Measurements from ENCODE around the gene COL25A1. TPM values are rescaled to one million over a fixed set of nuclear protein-coding genes. Genes with fewer than 3 reads are reported as not detected.
"Not testable (repeated sequence)": the region's sequence is repeated elsewhere in the genome, so short reads cannot be mapped to it uniquely, and the experiment has no call there.

Gene COL25A1
- total RNA-seq, 2 experiments from 2014 or later, result not detected

GRCh38 chr4:108888769-108889168 is 413.7 kb downstream of the COL25A1 start:
- DNase-seq, result no peak
- intact Hi-C loops (cut with micrococcal nuclease), result no loop called here
- Mint-ChIP-seq H3K27me3 (peaks cover 3% of the 10 kb centered on the region), H3K4me1 (ENCODE audit: low read depth) (no peaks in the 10 kb centered on the region), H3K4me3 (no peak overlapping the region), H3K27ac (no peak overlapping the region), H3K9me3 (no peaks in the 10 kb centered on the region), H3K36me3 (no peaks in the 10 kb centered on the region)
- CTCF ChIA-PET, result no interaction called here
- POLR2A ChIA-PET, result no interaction called here

GRCh38 chr4:108887034-108887433 is 415.4 kb downstream of the COL25A1 start:
- H3K27me3 Mint-ChIP-seq, result peaks cover 3% of the 10 kb centered on the region
- ChIA-PET CTCF (no interaction called here), POLR2A (no interaction called here)
- H3K4me3 Mint-ChIP-seq, result no peak overlapping the region
- H3K4me1 Mint-ChIP-seq (ENCODE audit: low read depth), result no peaks in the 10 kb centered on the region
- H3K36me3 Mint-ChIP-seq, result no peaks in the 10 kb centered on the region
- H3K9me3 Mint-ChIP-seq, result no peaks in the 10 kb centered on the region
- no peak overlapping the region for H3K27ac Mint-ChIP-seq
- intact Hi-C loops (cut with micrococcal nuclease), result no loop called here
- no peak for DNase-seq

- H3K4me3 Mint-ChIP-seq, result no peak overlapping the region
- no peak overlapping the region for H3K27ac Mint-ChIP-seq
- CTCF ChIA-PET, result no interaction called here
- no peak for DNase-seq
- no peaks in the 10 kb centered on the region for H3K9me3 Mint-ChIP-seq
- peaks cover 5% of the 10 kb centered on the region for H3K27me3 Mint-ChIP-seq
- intact Hi-C loops (cut with micrococcal nuclease), result no loop called here
- POLR2A ChIA-PET, result no interaction called here
- no peaks in the 10 kb centered on the region for H3K36me3 Mint-ChIP-seq
- H3K4me1 Mint-ChIP-seq (ENCODE audit: low read depth), result no peaks in the 10 kb centered on the region
Measured at GRCh38 chr4:108885211-108885610, 417.2 kb downstream of the COL25A1 start.

GRCh38 chr4:108884596-108884995 is 417.9 kb downstream of the COL25A1 start:
- Mint-ChIP-seq H3K4me1 (ENCODE audit: low read depth) (no peaks in the 10 kb centered on the region), H3K36me3 (no peaks in the 10 kb centered on the region), H3K27ac (no peak overlapping the region), H3K9me3 (no peaks in the 10 kb centered on the region), H3K27me3 (peaks cover 3% of the 10 kb centered on the region), H3K4me3 (no peak overlapping the region)
- intact Hi-C loops (cut with micrococcal nuclease), result no loop called here
- ChIA-PET POLR2A (no interaction called here), CTCF (no interaction called here)
- DNase-seq, result no peak

- no peaks in the 10 kb centered on the region for H3K4me1 Mint-ChIP-seq (ENCODE audit: low read depth)
- no peak overlapping the region for H3K27ac Mint-ChIP-seq
- H3K27me3 Mint-ChIP-seq, result peaks cover 3% of the 10 kb centered on the region
- no peak overlapping the region for H3K4me3 Mint-ChIP-seq
- ChIA-PET CTCF (no interaction called here), POLR2A (no interaction called here)
- H3K36me3 Mint-ChIP-seq, result no peaks in the 10 kb centered on the region
- no peak for DNase-seq
- intact Hi-C loops (cut with micrococcal nuclease), result no loop called here
- H3K9me3 Mint-ChIP-seq, result no peaks in the 10 kb centered on the region
Measured at GRCh38 chr4:108881986-108882385, 420.5 kb downstream of the COL25A1 start.

- ChIA-PET CTCF (no interaction called here), POLR2A (no interaction called here)
- no peaks in the 10 kb centered on the region for H3K9me3 Mint-ChIP-seq
- peaks cover 3% of the 10 kb centered on the region for H3K27me3 Mint-ChIP-seq
- no peak for DNase-seq
- intact Hi-C loops (cut with micrococcal nuclease), result no loop called here
- H3K4me3 Mint-ChIP-seq, result no peak overlapping the region
- H3K36me3 Mint-ChIP-seq, result no peaks in the 10 kb centered on the region
- no peaks in the 10 kb centered on the region for H3K4me1 Mint-ChIP-seq (ENCODE audit: low read depth)
- H3K27ac Mint-ChIP-seq, result no peak overlapping the region
Measured at GRCh38 chr4:108881190-108881589, 421.3 kb downstream of the COL25A1 start.

- POLR2A ChIA-PET, result no interaction called here
Measured at GRCh38 chr4:108878806-108879205, 423.7 kb downstream of the COL25A1 start.

GRCh38 chr4:108877821-108878220 is 424.6 kb downstream of the COL25A1 start:
- peaks cover 5% of the 10 kb centered on the region for H3K27me3 Mint-ChIP-seq
- no peaks in the 10 kb centered on the region for H3K36me3 Mint-ChIP-seq
- CTCF ChIA-PET, result no interaction called here
- intact Hi-C loops (cut with micrococcal nuclease), result no loop called here
- H3K4me1 Mint-ChIP-seq (ENCODE audit: low read depth), result no peaks in the 10 kb centered on the region
- POLR2A ChIA-PET, result interaction anchor here (0.6 kb wide), 1 partner anchor 250 kb away, joined by 3 read pairs; no protein-coding TSS in a partner anchor
- no peak overlapping the region for H3K4me3 Mint-ChIP-seq
- no peak for DNase-seq
- no peak overlapping the region for H3K27ac Mint-ChIP-seq
- H3K9me3 Mint-ChIP-seq, result no peaks in the 10 kb centered on the region

More at GRCh38 chr4:108878806-108879205, 423.7 kb downstream of the COL25A1 start:
- no peak overlapping the region for H3K27ac Mint-ChIP-seq
- intact Hi-C loops (cut with micrococcal nuclease), result no loop called here
- H3K27me3 Mint-ChIP-seq, result peaks cover 3% of the 10 kb centered on the region
- H3K9me3 Mint-ChIP-seq, result no peaks in the 10 kb centered on the region
- DNase-seq, result no peak
- CTCF ChIA-PET, result no interaction called here
- no peak overlapping the region for H3K4me3 Mint-ChIP-seq
- H3K36me3 Mint-ChIP-seq, result no peaks in the 10 kb centered on the region
- no peaks in the 10 kb centered on the region for H3K4me1 Mint-ChIP-seq (ENCODE audit: low read depth)

- Mint-ChIP-seq H3K36me3 (no peaks in the 10 kb centered on the region), H3K27ac (no peak overlapping the region), H3K4me3 (no peak overlapping the region), H3K4me1 (ENCODE audit: low read depth) (no peaks in the 10 kb centered on the region), H3K27me3 (peaks cover 2% of the 10 kb centered on the region), H3K9me3 (no peaks in the 10 kb centered on the region)
- no peak for DNase-seq
- ChIA-PET CTCF (no interaction called here), POLR2A (no interaction called here)
- intact Hi-C loops (cut with micrococcal nuclease), result no loop called here
Measured at GRCh38 chr4:108874806-108875205, 427.7 kb downstream of the COL25A1 start.

GRCh38 chr4:108869970-108870369 is 432.5 kb downstream of the COL25A1 start:
- CTCF ChIA-PET; H3K27ac Mint-ChIP-seq; POLR2A ChIA-PET; H3K4me3 Mint-ChIP-seq; H3K27me3 Mint-ChIP-seq; intact Hi-C loops (cut with micrococcal nuclease); H3K4me1 Mint-ChIP-seq (ENCODE audit: low read depth); H3K9me3 Mint-ChIP-seq; DNase-seq; H3K36me3 Mint-ChIP-seq: not testable (repeated sequence)

- Mint-ChIP-seq H3K36me3 (peaks cover 1% of the 10 kb centered on the region), H3K9me3 (no peaks in the 10 kb centered on the region), H3K4me3 (no peak overlapping the region), H3K27me3 (peaks cover 5% of the 10 kb centered on the region), H3K4me1 (ENCODE audit: low read depth) (no peaks in the 10 kb centered on the region), H3K27ac (no peak overlapping the region)
- POLR2A ChIA-PET, result no interaction called here
- CTCF ChIA-PET, result no interaction called here
- DNase-seq, result no peak
- intact Hi-C loops (cut with micrococcal nuclease), result no loop called here
Measured at GRCh38 chr4:108868606-108869227, 433.7 kb downstream of the COL25A1 start.

- no peak overlapping the region for H3K4me3 Mint-ChIP-seq
- peaks cover 2% of the 10 kb centered on the region for H3K27me3 Mint-ChIP-seq
- no peaks in the 10 kb centered on the region for H3K9me3 Mint-ChIP-seq
- CTCF ChIA-PET, result no interaction called here
- no peak for DNase-seq
- H3K4me1 Mint-ChIP-seq (ENCODE audit: low read depth), result no peaks in the 10 kb centered on the region
- no peak overlapping the region for H3K27ac Mint-ChIP-seq
- intact Hi-C loops (cut with micrococcal nuclease), result no loop called here
- peaks cover 1% of the 10 kb centered on the region for H3K36me3 Mint-ChIP-seq
- POLR2A ChIA-PET, result no interaction called here
Measured at GRCh38 chr4:108867476-108867875, 435.0 kb downstream of the COL25A1 start.

GRCh38 chr4:108861334-108861733 is 441.1 kb downstream of the COL25A1 start:
- Mint-ChIP-seq H3K4me3 (no peak overlapping the region), H3K9me3 (no peaks in the 10 kb centered on the region), H3K36me3 (no peaks in the 10 kb centered on the region), H3K27me3 (no peaks in the 10 kb centered on the region), H3K4me1 (ENCODE audit: low read depth) (no peaks in the 10 kb centered on the region), H3K27ac (no peak overlapping the region)
- DNase-seq, result no peak
- intact Hi-C loops (cut with micrococcal nuclease), result no loop called here
- ChIA-PET CTCF (no interaction called here), POLR2A (no interaction called here)

All from activated CD4-positive, alpha-beta memory T cell treated with anti-CD3 and anti-CD28 coated beads for 36 hours (primary cell).